ES-I3 (cell line): ENCODE data around the gene HIVEP1.

Experiments used
- H3K36me3 ChIP-seq: 2 replicates; pipeline ENCODE4 v1.6.1; 2013; ENCODE audit warnings: mild to moderate bottlenecking, low read length, control low read depth, moderate library complexity; ENCODE audit not compliant: insufficient read depth
- H3K4me1 ChIP-seq: 2 replicates; pipeline ENCODE4 v1.6.1; 2013; ENCODE audit warnings: mild to moderate bottlenecking, control low read depth, low read length; ENCODE audit not compliant: insufficient read depth
- H3K9ac ChIP-seq: 2 replicates; pipeline ENCODE4 v1.6.1; 2013; ENCODE audit warnings: low read depth, mild to moderate bottlenecking, low read length, moderate library complexity
- H3K9me3 ChIP-seq: 2 replicates; pipeline ENCODE4 v1.6.1; 2013; ENCODE audit warnings: mild to moderate bottlenecking, low read length, moderate library complexity; ENCODE audit not compliant: control insufficient read depth, insufficient read depth

HIVEP1 gene

GRCh38 chr6:11977193-11977592 is 34.9 kb upstream of the HIVEP1 start:
- no peaks in the 10 kb centered on the region for H3K9me3 ChIP-seq
- H3K9ac ChIP-seq, result no peak overlapping the region
- peaks cover 10% of the 10 kb centered on the region; the same call in 1 of the 2 replicates for H3K4me1 ChIP-seq
- no peaks in the 10 kb centered on the region for H3K36me3 ChIP-seq

- no peaks in the 10 kb centered on the region for H3K36me3 ChIP-seq
- H3K9ac ChIP-seq, result no peak overlapping the region
Observed at GRCh38 chr6:11977738-11978137, 34.4 kb upstream of the HIVEP1 start.

GRCh38 chr6:11978169-11978987 is 33.7 kb upstream of the HIVEP1 start:
- H3K4me1 ChIP-seq, result peaks cover 3% of the 10 kb centered on the region; the same call in 1 of the 2 replicates
- H3K9me3 ChIP-seq, result no peaks in the 10 kb centered on the region
- H3K36me3 ChIP-seq, result no peaks in the 10 kb centered on the region
- H3K9ac ChIP-seq, result no peak overlapping the region

More at GRCh38 chr6:11977738-11978137, 34.4 kb upstream of the HIVEP1 start:
- H3K4me1 ChIP-seq, result peaks cover 8% of the 10 kb centered on the region; the same call in 1 of the 2 replicates
- H3K9me3 ChIP-seq, result no peaks in the 10 kb centered on the region

GRCh38 chr6:11979866-11980265 is 32.2 kb upstream of the HIVEP1 start:
- no peaks in the 10 kb centered on the region for H3K36me3 ChIP-seq
- no peak overlapping the region for H3K9ac ChIP-seq
- no peaks in the 10 kb centered on the region for H3K9me3 ChIP-seq
- H3K4me1 ChIP-seq, result no peaks in the 10 kb centered on the region

- Histone ChIP-seq H3K4me1 (no peaks in the 10 kb centered on the region), H3K9ac (no peak overlapping the region), H3K9me3 (no peaks in the 10 kb centered on the region), H3K36me3 (no peaks in the 10 kb centered on the region)
Observed at GRCh38 chr6:11983306-11983705, 28.8 kb upstream of the HIVEP1 start.

GRCh38 chr6:11987386-11987785 is 24.7 kb upstream of the HIVEP1 start:
- Histone ChIP-seq H3K4me1 (no peaks in the 10 kb centered on the region), H3K9me3 (no peaks in the 10 kb centered on the region), H3K36me3 (no peaks in the 10 kb centered on the region), H3K9ac (no peak overlapping the region)

- H3K36me3 ChIP-seq, result no peaks in the 10 kb centered on the region
- no peaks in the 10 kb centered on the region for H3K9me3 ChIP-seq
- H3K4me1 ChIP-seq, result no peaks in the 10 kb centered on the region
- no peak overlapping the region for H3K9ac ChIP-seq
Observed at GRCh38 chr6:11989386-11989785, 22.7 kb upstream of the HIVEP1 start.

- Histone ChIP-seq H3K4me1 (no peaks in the 10 kb centered on the region), H3K36me3 (no peaks in the 10 kb centered on the region), H3K9me3 (no peaks in the 10 kb centered on the region; the same call in 1 of the 2 replicates), H3K9ac (no peak overlapping the region)
Observed at GRCh38 chr6:11992086-11992485, 20.0 kb upstream of the HIVEP1 start.

GRCh38 chr6:11994875-11995461 is 17.1 kb upstream of the HIVEP1 start:
- Histone ChIP-seq H3K36me3 (no peaks in the 10 kb centered on the region), H3K9me3 (no peaks in the 10 kb centered on the region; the same call in 1 of the 2 replicates), H3K4me1 (no peaks in the 10 kb centered on the region), H3K9ac (no peak overlapping the region)

GRCh38 chr6:11996751-11997150 is 15.4 kb upstream of the HIVEP1 start:
- Histone ChIP-seq H3K9me3 (no peaks in the 10 kb centered on the region; the same call in 1 of the 2 replicates), H3K4me1 (no peaks in the 10 kb centered on the region), H3K9ac (no peak overlapping the region), H3K36me3 (no peaks in the 10 kb centered on the region)

- no peak overlapping the region for H3K9ac ChIP-seq
- no peaks in the 10 kb centered on the region; the same call in 1 of the 2 replicates for H3K9me3 ChIP-seq
- no peaks in the 10 kb centered on the region for H3K4me1 ChIP-seq
- no peaks in the 10 kb centered on the region for H3K36me3 ChIP-seq
Observed at GRCh38 chr6:11999246-11999645, 12.9 kb upstream of the HIVEP1 start.

- Histone ChIP-seq H3K9me3 (no peaks in the 10 kb centered on the region; the same call in 1 of the 2 replicates), H3K4me1 (no peaks in the 10 kb centered on the region), H3K36me3 (no peaks in the 10 kb centered on the region), H3K9ac (no peak overlapping the region)
Observed at GRCh38 chr6:12000174-12000573, 11.9 kb upstream of the HIVEP1 start.

GRCh38 chr6:12001004-12001705 is 11.0 kb upstream of the HIVEP1 start:
- Histone ChIP-seq H3K9me3 (no peaks in the 10 kb centered on the region; the same call in 1 of the 2 replicates), H3K9ac (no peak overlapping the region), H3K4me1 (no peaks in the 10 kb centered on the region), H3K36me3 (no peaks in the 10 kb centered on the region)

GRCh38 chr6:12001706-12002435 is 10.2 kb upstream of the HIVEP1 start:
- Histone ChIP-seq H3K9ac (no peak overlapping the region), H3K36me3 (no peaks in the 10 kb centered on the region), H3K4me1 (no peaks in the 10 kb centered on the region), H3K9me3 (no peaks in the 10 kb centered on the region)
